ENCODE data around the gene FGF14.

The FGF14 gene

GRCh38 chr13:102055090-102055779, 346.6 kb downstream of the FGF14 start:
- Histone ChIP-seq H3K27me3 (replicated peaks) (no peaks in the 10 kb centered on the region), H3K36me3 (replicated peaks) (no peaks in the 10 kb centered on the region), H3K27ac (no peak overlapping the region), H3K4me3 (ENCODE audit: low read depth, low read length) (no peak overlapping the region)
- no peak for DNase-seq
- in situ Hi-C loops (cut with HindIII; ENCODE audit: low pct_ligation_motif_present, low sequenced_read_pairs), result no loop called here
- no peak for TF ChIP-seq CTCF (IDR thresholded peaks at IDR 0.05; ENCODE audit: low read depth, low read length, missing control alignments)

DNA sequence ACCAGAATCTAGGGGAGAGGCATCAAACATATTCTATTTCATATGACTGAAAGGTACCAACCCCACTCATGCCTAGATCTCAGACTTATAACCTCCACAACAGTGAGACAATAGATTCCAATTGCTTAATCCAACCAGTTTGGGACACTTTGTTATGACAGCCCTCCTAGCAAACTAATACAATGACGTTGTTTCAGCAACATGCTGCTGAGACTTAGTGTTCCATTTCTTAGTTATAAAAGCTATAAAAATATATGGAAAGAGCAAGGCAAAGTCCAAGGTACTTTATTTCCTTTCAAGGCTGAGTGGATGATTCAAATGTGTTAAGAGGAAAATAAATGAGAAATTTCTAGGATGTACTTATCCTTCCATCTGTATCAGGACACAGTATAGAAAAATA, 352.0 kb downstream of the FGF14 start:
- Histone ChIP-seq H3K4me3 (ENCODE audit: low read depth, low read length) (no peak overlapping the region), H3K27ac (no peak overlapping the region), H3K27me3 (replicated peaks) (no peaks in the 10 kb centered on the region), H3K36me3 (replicated peaks) (no peaks in the 10 kb centered on the region)
- in situ Hi-C loops (cut with HindIII; ENCODE audit: low pct_ligation_motif_present, low sequenced_read_pairs), result no loop called here
- TF ChIP-seq CTCF (IDR thresholded peaks at IDR 0.05; ENCODE audit: low read depth, low read length, missing control alignments), result no peak
- DNase-seq, result no peak

- no peaks in the 10 kb centered on the region for H3K36me3 ChIP-seq (replicated peaks)
- no peak overlapping the region for H3K4me3 ChIP-seq (ENCODE audit: low read depth, low read length)
- DNase-seq, result no peak
- TF ChIP-seq CTCF (IDR thresholded peaks at IDR 0.05; ENCODE audit: low read depth, low read length, missing control alignments), result no peak
- H3K27me3 ChIP-seq (replicated peaks), result no peaks in the 10 kb centered on the region
- no peak overlapping the region for H3K27ac ChIP-seq
- in situ Hi-C loops (cut with HindIII; ENCODE audit: low pct_ligation_motif_present, low sequenced_read_pairs), result no loop called here
Measured at GRCh38 chr13:102045731-102046130, 356.1 kb downstream of the FGF14 start.

GRCh38 chr13:102042746-102043145, 359.1 kb downstream of the FGF14 start:
- no peak for TF ChIP-seq CTCF (IDR thresholded peaks at IDR 0.05; ENCODE audit: low read depth, low read length, missing control alignments)
- H3K27me3 ChIP-seq (replicated peaks), result no peaks in the 10 kb centered on the region
- in situ Hi-C loops (cut with HindIII; ENCODE audit: low pct_ligation_motif_present, low sequenced_read_pairs), result no loop called here
- no peak for DNase-seq
- no peaks in the 10 kb centered on the region for H3K36me3 ChIP-seq (replicated peaks)
- H3K27ac ChIP-seq, result no peak overlapping the region
- no peak overlapping the region for H3K4me3 ChIP-seq (ENCODE audit: low read depth, low read length)

DNA sequence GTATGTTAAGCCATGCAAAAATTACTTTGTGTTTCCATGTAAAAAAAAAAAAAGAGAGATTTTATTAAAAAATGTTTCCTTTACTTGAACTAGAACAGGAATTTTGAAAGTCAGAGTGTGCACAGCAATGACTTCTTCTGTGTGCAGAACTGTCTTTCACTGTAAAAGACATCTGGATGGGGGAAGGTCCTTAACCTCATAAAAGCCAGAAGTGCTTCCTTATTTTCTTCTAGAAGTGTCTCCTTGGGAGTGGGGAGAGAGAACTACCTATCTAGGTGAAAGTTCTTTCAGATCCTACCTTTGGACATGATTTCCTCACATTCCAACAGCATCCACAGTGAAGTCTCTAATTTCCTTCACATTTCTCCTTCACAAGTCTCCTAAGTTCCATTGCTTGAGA, 360.3 kb downstream of the FGF14 start:
- no peak for DNase-seq
- no peak for TF ChIP-seq CTCF (IDR thresholded peaks at IDR 0.05; ENCODE audit: low read depth, low read length, missing control alignments)
- Histone ChIP-seq H3K36me3 (replicated peaks) (no peaks in the 10 kb centered on the region), H3K4me3 (ENCODE audit: low read depth, low read length) (no peak overlapping the region), H3K27ac (no peak overlapping the region), H3K27me3 (replicated peaks) (no peaks in the 10 kb centered on the region)
- in situ Hi-C loops (cut with HindIII; ENCODE audit: low pct_ligation_motif_present, low sequenced_read_pairs), result no loop called here

DNA sequence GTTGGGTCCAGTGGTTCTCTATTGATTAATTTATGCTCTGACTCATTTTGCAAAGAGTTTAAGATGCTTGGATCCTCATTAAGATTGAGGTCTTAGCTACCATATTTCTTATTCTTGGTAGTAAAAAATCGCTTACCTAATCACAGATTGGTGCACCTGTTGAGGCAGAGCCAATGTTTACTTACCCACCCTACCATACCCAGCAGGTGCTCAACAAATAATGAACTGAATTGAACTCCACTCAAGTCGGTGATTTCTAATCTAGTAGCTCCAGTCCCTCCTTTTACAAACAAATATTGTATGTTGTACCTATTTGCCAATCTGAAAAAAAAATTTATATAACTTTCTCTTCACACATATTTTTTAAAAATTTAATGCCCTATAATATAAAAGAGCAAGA, 361.0 kb downstream of the FGF14 start:
- no peak overlapping the region for H3K27ac ChIP-seq
- no peaks in the 10 kb centered on the region for H3K36me3 ChIP-seq (replicated peaks)
- in situ Hi-C loops (cut with HindIII; ENCODE audit: low pct_ligation_motif_present, low sequenced_read_pairs), result no loop called here
- no peak for TF ChIP-seq CTCF (IDR thresholded peaks at IDR 0.05; ENCODE audit: low read depth, low read length, missing control alignments)
- no peak for DNase-seq
- no peak overlapping the region for H3K4me3 ChIP-seq (ENCODE audit: low read depth, low read length)
- H3K27me3 ChIP-seq (replicated peaks), result no peaks in the 10 kb centered on the region

Data from brain microvascular endothelial cell (primary cell).